Parathyroid adenoma (tissue), 2 donors: ENCODE results near the gene CDC27.

Experiments used
- H2AFZ ChIP-seq: fragments of 300-600 bp; sonication (generic); one replicate; pipeline ENCODE4 v1.7.0; 2017; ENCODE audit warnings: antibody characterized with exemption, mild to moderate bottlenecking
- H3K27ac ChIP-seq: fragments of 300-600 bp; sonication (generic); one replicate; pipeline ENCODE4 v1.7.0; 2017
- H3K27me3 ChIP-seq: fragments of 300-600 bp; sonication (generic); one replicate; pipeline ENCODE4 v1.7.0; 2017; ENCODE audit warnings: low read length; ENCODE audit not compliant: control insufficient read depth, insufficient read depth
- H3K36me3 ChIP-seq: fragments of 300-600 bp; sonication (generic); one replicate; pipeline ENCODE4 v1.7.0; 2017; ENCODE audit warnings: low read length; ENCODE audit not compliant: control insufficient read depth, insufficient read depth
- H3K4me1 ChIP-seq: fragments of 300-600 bp; sonication (generic); one replicate; pipeline ENCODE4 v1.7.0; 2017; ENCODE audit warnings: control low read depth
- H3K4me2 ChIP-seq: fragments of 300-600 bp; sonication (generic); one replicate; pipeline ENCODE4 v1.7.0; 2017; ENCODE audit warnings: low read length
- H3K4me3 ChIP-seq: fragments of 300-600 bp; sonication (generic); one replicate; pipeline ENCODE4 v1.7.0; 2017; ENCODE audit warnings: low read depth, low read length
- H3K79me2 ChIP-seq: fragments of 300-600 bp; sonication (generic); one replicate; pipeline ENCODE4 v1.7.0; 2017; ENCODE audit warnings: control low read depth
- H3K9ac ChIP-seq: fragments of 300-600 bp; sonication (generic); one replicate; pipeline ENCODE4 v1.7.0; 2017; ENCODE audit warnings: mild to moderate bottlenecking
- H3K9me3 ChIP-seq: fragments of 300-600 bp; sonication (generic); one replicate; pipeline ENCODE4 v1.7.0; 2017; ENCODE audit warnings: low read length; ENCODE audit not compliant: control insufficient read depth
- TF ChIP-seq, protein P1 (sequence below): fragments of 300-600 bp; sonication (generic); IDR thresholded peaks from one replicate; pipeline ENCODE4 v1.7.0; 2017; ENCODE audit warnings: antibody characterized with exemption, mild to moderate bottlenecking
- donor health status: primary hyperparathyroidism.

CDC27 gene

DNA sequence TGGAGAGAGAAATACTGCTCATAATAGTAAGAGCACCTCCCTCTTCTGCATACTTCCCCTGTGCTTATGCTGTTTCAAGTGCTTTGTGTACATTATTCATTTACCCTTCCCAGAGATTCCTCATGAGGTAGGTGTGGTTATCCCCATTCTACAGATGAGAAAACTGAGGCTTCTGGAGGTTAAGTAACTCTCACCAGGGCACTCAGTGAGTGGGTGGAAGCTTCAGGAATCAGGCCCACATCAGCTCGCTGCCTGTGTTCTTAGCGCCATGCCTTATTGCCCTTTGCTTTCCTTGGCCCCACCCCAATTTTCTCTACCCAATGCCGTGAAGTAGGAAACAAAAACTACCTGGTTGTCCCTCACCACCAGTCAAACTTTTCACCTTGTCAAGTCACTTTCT lies 46.4 kb upstream of the CDC27 start:
- no peaks in the 10 kb centered on the region for H3K27me3 ChIP-seq
- no peak overlapping the region for H3K27ac ChIP-seq
- no peaks in the 10 kb centered on the region for H3K36me3 ChIP-seq
- H3K9me3 ChIP-seq = no peaks in the 10 kb centered on the region
- peaks cover 20% of the 10 kb centered on the region for H3K4me1 ChIP-seq
- no peak overlapping the region for H2AFZ ChIP-seq
- TF ChIP-seq, protein P1, sequence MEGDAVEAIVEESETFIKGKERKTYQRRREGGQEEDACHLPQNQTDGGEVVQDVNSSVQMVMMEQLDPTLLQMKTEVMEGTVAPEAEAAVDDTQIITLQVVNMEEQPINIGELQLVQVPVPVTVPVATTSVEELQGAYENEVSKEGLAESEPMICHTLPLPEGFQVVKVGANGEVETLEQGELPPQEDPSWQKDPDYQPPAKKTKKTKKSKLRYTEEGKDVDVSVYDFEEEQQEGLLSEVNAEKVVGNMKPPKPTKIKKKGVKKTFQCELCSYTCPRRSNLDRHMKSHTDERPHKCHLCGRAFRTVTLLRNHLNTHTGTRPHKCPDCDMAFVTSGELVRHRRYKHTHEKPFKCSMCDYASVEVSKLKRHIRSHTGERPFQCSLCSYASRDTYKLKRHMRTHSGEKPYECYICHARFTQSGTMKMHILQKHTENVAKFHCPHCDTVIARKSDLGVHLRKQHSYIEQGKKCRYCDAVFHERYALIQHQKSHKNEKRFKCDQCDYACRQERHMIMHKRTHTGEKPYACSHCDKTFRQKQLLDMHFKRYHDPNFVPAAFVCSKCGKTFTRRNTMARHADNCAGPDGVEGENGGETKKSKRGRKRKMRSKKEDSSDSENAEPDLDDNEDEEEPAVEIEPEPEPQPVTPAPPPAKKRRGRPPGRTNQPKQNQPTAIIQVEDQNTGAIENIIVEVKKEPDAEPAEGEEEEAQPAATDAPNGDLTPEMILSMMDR = no peak
- H3K4me2 ChIP-seq = no peak overlapping the region
- no peak overlapping the region for H3K9ac ChIP-seq
- H3K79me2 ChIP-seq = no peaks in the 10 kb centered on the region
- H3K4me3 ChIP-seq = no peak overlapping the region

DNA sequence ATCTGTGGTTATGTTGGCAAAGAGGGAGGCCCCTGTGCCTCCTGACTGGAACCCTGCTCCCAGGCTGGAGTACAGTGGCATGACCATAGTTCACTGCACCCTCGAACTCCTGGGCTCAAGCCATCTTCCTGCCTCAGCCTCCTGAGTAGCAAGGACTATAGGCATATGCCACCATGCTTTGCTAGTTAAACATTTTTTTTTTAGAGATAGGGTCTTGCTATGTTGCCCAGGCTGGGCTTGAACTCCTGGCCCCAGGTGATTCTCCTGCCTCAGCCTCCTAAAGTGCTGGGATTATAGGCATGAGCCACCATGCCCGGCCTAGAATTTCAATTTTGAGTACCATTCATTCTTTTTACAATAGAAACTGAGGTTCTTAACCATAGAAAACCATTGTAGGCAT lies 43.4 kb upstream of the CDC27 start:
- Histone ChIP-seq H3K27ac (peak overlapping the region; percentile 63), H3K4me2 (no peak overlapping the region), H3K4me3 (no peak overlapping the region), H3K9me3 (no peaks in the 10 kb centered on the region), H3K4me1 (peaks cover 13% of the 10 kb centered on the region), H3K79me2 (no peaks in the 10 kb centered on the region), H2AFZ (peak overlapping the region; percentile 70), H3K36me3 (no peaks in the 10 kb centered on the region), H3K27me3 (no peaks in the 10 kb centered on the region), H3K9ac (no peak overlapping the region)
- TF ChIP-seq, protein P1 = no peak

DNA sequence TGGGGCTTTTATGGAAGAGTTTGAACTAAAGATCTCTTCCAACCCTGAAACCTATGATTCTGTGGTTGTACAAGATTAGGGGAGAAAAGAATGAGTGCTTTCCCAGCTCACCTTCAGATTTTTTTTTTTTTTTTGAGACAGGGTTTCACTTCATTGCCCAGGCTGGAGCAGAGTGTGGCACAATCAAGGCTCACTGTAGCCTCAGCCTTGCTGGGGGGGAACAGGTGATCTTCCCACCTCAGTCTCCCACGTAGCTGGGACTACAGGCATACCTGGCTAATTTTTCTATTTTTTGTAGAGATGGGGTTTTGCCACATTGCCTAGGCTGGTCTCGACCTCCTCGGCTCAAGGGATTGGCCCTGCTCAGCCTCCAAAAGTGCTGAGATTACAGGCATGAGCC lies 42.8 kb upstream of the CDC27 start:
- Histone ChIP-seq H3K36me3 (no peaks in the 10 kb centered on the region), H3K9me3 (no peaks in the 10 kb centered on the region), H3K4me1 (peaks cover 13% of the 10 kb centered on the region), H3K4me2 (no peak overlapping the region), H3K27me3 (no peaks in the 10 kb centered on the region), H3K79me2 (no peaks in the 10 kb centered on the region), H3K27ac (no peak overlapping the region), H3K9ac (no peak overlapping the region), H2AFZ (no peak overlapping the region), H3K4me3 (no peak overlapping the region)
- TF ChIP-seq, protein P1 = no peak

DNA sequence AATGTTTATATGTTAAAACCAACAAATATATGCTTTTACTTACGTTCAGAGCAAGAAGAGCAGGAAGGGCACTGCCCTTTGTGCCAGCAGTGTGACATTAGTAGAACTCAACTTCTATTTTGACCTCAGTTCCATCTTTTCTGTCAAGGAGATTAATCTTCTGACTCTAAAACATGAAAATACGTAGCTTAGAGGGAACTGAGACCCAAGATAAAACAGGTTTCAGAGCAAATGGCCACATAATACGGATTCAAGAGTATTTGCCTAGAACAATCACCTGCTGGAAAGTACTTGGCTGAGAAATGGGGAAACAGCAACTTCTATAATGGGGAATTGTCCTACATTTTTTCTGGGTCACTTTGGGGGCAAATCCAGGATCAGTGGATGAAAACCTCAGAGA lies 42.2 kb upstream of the CDC27 start:
- no peak overlapping the region for H3K9ac ChIP-seq
- H3K79me2 ChIP-seq = no peaks in the 10 kb centered on the region
- H3K27me3 ChIP-seq = no peaks in the 10 kb centered on the region
- no peak overlapping the region for H3K4me3 ChIP-seq
- peaks cover 13% of the 10 kb centered on the region for H3K4me1 ChIP-seq
- H3K36me3 ChIP-seq = no peaks in the 10 kb centered on the region
- H3K4me2 ChIP-seq = no peak overlapping the region
- TF ChIP-seq, protein P1 = no peak
- H2AFZ ChIP-seq = no peak overlapping the region
- H3K9me3 ChIP-seq = no peaks in the 10 kb centered on the region
- H3K27ac ChIP-seq = no peak overlapping the region

DNA sequence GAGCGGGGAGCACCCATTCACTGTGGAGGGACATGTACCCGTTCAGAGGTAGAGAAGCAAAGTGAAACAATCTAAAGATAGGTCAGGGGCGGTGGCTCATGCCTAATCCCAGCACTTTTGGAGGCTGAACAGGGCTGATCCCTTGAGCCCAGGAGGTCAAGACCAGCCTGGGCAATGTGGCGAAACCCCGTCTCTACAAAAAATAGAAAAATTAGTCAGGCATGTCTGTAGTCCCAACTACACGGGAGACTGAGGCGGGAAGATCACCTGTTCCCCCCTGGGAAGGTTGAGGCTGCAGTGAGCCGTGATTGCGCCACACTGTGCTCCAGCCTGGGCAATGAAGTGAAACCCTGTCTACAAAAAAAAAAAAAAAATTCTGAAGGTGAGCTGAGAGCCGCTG lies 41.8 kb upstream of the CDC27 start:
- H3K9ac ChIP-seq = no peak overlapping the region
- H3K4me1 ChIP-seq = peaks cover 13% of the 10 kb centered on the region
- H3K27me3 ChIP-seq = no peaks in the 10 kb centered on the region
- no peaks in the 10 kb centered on the region for H3K79me2 ChIP-seq
- no peak overlapping the region for H3K27ac ChIP-seq
- TF ChIP-seq, protein P1 = no peak
- H2AFZ ChIP-seq = no peak overlapping the region
- H3K4me3 ChIP-seq = no peak overlapping the region
- no peaks in the 10 kb centered on the region for H3K9me3 ChIP-seq
- no peak overlapping the region for H3K4me2 ChIP-seq
- no peaks in the 10 kb centered on the region for H3K36me3 ChIP-seq
